GM12872 (cell line): ENCODE results near the gene ZBTB4.

Experiments used
- TF ChIP-seq, protein P1 (sequence below): IDR thresholded peaks from 3 replicates; pipeline ENCODE4 v1.5.1; 2011; ENCODE audit warnings: low read depth, mild to moderate bottlenecking, low read length, moderate library complexity; ENCODE audit not compliant: insufficient read depth

Gene ZBTB4

DNA sequence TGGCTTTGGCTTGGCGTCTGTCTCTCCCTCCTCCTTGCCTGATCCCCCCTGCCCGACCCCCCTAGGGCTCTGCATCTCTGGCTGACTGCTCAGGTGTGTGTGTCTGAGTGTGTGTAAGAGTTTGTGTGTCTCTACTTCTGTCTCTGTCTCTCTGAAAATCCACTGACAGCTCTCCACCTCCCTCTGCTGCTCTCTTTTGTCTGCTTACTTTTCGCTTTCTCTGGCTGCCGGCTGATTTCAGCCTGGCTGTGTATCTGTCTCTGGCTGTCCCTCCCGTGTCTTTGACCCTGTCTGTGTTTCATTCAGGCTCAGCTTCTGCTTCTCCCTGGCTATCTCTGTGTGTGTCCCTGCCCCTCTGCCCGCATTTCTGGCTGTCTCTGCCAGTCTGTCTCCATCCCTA, 63.1 kb downstream of the ZBTB4 start:
- TF ChIP-seq, protein P1, sequence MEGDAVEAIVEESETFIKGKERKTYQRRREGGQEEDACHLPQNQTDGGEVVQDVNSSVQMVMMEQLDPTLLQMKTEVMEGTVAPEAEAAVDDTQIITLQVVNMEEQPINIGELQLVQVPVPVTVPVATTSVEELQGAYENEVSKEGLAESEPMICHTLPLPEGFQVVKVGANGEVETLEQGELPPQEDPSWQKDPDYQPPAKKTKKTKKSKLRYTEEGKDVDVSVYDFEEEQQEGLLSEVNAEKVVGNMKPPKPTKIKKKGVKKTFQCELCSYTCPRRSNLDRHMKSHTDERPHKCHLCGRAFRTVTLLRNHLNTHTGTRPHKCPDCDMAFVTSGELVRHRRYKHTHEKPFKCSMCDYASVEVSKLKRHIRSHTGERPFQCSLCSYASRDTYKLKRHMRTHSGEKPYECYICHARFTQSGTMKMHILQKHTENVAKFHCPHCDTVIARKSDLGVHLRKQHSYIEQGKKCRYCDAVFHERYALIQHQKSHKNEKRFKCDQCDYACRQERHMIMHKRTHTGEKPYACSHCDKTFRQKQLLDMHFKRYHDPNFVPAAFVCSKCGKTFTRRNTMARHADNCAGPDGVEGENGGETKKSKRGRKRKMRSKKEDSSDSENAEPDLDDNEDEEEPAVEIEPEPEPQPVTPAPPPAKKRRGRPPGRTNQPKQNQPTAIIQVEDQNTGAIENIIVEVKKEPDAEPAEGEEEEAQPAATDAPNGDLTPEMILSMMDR = no peak

DNA sequence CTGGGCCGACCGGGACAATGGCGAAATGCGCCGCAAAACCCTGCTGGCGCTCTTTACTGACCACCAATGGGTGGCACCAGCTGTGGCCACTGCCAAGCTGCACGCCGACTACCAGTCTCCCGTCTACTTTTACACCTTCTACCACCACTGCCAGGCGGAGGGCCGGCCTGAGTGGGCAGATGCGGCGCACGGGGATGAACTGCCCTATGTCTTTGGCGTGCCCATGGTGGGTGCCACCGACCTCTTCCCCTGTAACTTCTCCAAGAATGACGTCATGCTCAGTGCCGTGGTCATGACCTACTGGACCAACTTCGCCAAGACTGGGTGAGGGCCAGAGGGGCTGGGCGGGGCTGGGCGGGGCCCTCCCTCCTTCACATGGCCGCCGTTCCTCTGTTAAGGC, 63.6 kb downstream of the ZBTB4 start:
- TF ChIP-seq, protein P1 = no peak

GRCh38 chr17:7414837-7415236, 64.6 kb downstream of the ZBTB4 start:
- TF ChIP-seq, protein P1 = no peak

- TF ChIP-seq, protein P1 = no peak
Observed at GRCh38 chr17:7413346-7413985, 66.0 kb downstream of the ZBTB4 start.

DNA sequence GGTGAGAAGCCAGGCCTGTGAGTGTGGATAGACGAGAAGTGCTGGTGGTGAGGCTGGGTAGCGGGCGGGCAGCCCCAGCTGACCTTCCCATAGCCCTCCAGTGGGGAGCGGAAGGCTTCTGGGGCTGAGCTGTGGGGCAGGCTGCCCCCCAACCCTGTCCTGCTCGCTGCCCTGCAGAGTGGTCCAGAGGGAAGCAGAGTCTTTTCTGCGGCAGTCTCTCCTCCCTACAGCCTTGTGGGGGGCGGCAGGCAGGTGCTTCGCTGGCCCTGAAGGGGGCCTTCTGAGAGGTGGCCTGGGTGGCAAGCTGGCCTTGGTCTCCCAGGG, 68.0 kb downstream of the ZBTB4 start:
- TF ChIP-seq, protein P1 = no peak

- TF ChIP-seq, protein P1 = no peak
Observed at GRCh38 chr17:7410634-7411426, 68.6 kb downstream of the ZBTB4 start.

DNA sequence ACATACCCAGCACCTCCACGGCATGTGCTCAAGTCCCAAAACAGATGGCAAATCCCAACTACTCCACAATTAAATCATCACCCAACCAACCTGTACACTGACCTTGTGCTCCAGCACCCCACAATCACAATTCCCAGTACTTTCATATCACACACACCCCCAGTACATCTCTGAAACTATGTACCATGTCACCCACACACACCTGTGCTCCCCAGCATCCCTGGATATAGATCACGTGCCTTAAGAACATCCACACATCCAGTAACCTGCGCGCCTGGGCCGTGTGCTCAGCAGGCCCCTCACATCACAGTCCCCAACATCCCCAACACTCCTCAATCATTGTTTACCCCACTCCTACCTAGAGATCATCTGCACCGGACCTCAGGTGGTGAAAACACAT, 69.7 kb downstream of the ZBTB4 start:
- TF ChIP-seq, protein P1 = no peak
